GM21529 (cell line): ENCODE data around the gene MTA3.
"Not testable (repeated sequence)": the region's sequence is repeated elsewhere in the genome, so short reads cannot be mapped to it uniquely, and the experiment has no call there.

Source experiments
- ATAC-seq: cut with Tn5 transposase; IDR thresholded peaks from one replicate; pipeline ENCODE4 v1.9.1; 2021; ENCODE audit not compliant: unreplicated experiment

MTA3 gene

GRCh38 chr2:42566837-42567321, 1.6 kb upstream of the MTA3 start:
- ATAC-seq = peak; percentile 52

- ATAC-seq = peak; percentile 3
Measured at GRCh38 chr2:42567364-42567763, 1.1 kb upstream of the MTA3 start.

GRCh38 chr2:42567806-42568400, 529 bp upstream of the MTA3 start:
- peak; percentile 75 for ATAC-seq

- ATAC-seq = no peak
Measured at GRCh38 chr2:42569116-42569711, 782 bp downstream of the MTA3 start.

GRCh38 chr2:42569883-42570282, 1.5 kb downstream of the MTA3 start:
- no peak for ATAC-seq

DNA sequence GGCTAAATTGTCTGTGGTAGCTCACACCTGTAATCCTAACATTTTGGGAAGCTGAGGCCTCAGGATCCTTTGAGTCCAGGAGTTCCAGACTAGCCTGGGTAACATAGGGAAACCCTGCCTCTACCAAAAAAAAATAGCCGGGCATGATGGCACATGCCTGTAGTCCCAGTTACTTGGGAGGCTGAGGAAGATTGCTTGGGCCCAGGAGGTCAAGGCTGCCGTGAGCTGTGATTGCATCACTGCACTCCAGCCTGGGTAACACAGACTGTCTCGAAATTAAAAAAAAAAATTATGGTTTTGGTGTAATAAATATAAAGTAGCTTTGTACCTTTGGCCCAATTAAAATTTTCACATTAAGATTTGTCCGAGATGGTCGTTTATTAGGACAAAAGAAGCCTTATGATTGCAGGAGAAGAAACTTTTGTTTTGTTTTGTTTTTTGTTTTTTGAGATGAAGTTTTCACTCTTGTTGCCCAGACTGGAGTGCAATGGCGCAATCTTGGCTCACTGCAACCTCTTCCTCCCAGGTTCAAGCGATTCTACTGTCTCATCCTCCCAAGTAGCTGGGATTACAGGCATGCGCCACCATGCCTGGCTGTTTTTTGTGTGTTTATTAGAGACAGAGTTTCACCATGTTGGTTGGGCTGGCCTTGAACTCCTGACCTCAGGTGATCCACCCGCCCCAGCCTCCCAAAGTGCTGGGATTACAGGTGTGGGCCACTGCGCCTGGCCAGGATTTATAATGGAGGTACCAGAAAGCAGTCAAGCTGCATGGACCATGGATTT, 4.1 kb downstream of the MTA3 start:
- no peak for ATAC-seq

DNA sequence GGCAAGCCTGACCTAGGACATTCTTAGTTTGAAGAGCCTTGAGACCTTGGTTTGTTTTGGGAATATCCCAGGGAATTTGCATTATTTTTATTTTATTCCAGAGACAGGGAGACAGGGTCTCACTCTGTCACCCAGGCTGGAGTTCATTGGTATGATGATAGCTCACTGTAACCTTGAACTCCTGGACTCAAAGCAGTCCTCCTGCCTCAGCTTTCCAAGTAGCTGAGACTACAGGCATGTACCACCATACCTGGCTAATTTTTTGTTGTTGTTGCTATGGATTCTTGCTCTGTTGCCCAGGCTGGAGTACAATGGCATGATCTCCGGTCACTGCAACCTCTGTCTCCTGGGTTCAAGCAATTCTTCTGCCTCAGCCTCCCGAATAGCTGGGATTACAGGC, 4.8 kb downstream of the MTA3 start:
- no peak for ATAC-seq

- no peak for ATAC-seq
Measured at GRCh38 chr2:42575458-42576064, 7.1 kb downstream of the MTA3 start.

- ATAC-seq = no peak
Measured at GRCh38 chr2:42578621-42579020, 10.2 kb downstream of the MTA3 start.

- no peak for ATAC-seq
Measured at GRCh38 chr2:42581257-42581656, 12.8 kb downstream of the MTA3 start.

DNA sequence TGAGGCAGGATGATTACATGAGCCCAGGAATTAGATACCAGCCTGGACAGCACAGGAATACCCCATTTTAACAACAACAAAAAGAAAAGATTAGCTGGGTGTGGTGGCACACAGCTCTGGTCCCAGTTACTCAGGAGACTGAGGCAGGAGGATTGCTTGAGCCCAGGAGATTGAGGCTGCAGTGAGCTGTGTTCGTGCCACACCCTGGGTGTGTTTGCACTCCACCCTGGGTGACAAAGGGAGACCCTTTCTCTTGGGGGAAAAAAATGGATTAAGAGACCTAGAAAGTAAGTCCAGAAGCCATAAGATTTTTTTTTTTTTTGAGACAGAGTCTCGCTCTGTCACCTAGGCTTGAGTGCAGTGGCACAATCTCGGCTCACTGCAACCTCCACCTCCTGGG, 16.2 kb downstream of the MTA3 start:
- ATAC-seq = not testable (repeated sequence)

DNA sequence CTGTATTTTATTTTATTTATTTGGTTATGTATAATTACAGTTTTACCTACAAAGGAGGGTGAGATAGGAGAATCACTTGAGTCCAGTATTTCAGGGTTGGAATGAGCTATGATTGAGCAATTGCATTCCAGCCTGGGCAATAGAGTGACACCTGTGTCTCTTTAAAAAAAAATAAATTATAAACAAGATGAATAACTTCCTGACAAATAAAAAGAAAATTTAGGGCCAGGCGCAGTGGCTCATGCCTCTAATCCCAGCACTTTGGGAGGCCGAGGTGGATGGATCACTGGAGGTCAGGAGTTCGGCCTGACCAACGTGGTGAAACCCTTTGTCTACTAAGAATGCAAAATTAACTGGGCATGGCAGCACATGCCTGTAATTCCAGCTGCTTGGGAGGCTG, 17.3 kb downstream of the MTA3 start:
- no peak for ATAC-seq

DNA sequence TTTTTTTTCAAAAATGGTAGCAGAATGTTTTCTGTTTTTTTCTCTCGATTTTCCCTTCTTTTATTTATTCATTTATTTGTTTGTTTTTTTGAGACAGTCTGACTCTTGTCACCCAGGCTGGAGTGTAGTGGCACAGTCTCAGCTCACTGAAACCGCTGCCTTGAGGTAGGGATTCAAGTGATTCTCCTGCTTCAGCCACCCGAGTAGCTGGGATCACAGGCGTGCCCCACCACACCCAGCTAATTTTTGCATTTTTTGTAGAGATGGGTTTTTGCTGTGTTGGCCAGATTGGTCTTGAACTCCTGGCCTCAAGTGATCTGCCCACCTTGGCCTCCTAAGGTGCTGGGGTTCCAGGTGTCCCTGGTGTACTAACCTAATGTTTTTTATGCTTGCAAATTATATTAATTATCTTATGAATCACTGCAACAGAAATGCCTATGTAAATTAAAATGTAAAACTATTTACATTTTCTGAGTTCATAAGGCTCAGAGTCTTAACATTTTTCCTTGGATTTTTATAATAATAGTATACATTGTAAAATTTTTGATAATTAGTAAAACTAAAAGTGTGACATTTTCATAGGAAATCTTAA, 19.2 kb downstream of the MTA3 start:
- ATAC-seq = no peak

DNA sequence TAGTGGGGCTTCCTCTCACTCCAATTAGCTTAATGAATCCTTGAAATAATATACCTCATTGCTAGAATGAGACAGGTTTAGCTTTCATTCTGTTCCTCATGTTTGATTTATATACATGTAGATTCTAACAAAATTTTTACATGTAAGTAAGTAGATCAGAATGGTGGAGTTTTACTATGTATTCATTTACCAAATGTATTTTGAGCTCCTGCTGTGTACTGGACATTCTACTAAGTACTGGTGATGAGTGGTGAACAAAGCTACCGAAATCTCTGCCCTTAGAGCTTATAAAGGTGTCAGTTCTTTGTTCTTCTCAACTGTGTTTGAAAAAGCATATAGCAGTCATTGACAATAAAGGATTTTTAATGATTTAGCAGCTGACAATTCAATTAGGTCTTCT, 19.7 kb downstream of the MTA3 start:
- ATAC-seq = no peak

- ATAC-seq = no peak
Measured at GRCh38 chr2:42590176-42590575, 21.7 kb downstream of the MTA3 start.

DNA sequence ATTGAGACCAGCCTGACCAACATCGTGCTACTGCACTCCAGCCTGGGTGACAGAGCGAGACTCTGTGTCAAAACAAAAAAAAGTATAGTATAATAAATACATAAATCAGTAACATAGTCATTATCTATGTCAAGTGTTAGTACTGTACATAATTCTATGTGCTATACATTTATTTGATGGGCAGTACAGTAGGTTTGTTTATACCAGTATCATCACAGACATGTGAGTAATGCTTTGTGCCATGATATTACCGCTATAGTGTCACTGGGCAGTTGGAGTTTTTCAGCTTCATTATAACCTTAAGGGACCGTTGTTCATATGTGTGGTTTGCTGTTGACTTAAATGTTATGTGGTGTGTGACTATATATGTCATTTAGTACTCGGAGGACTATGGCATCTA, 24.9 kb downstream of the MTA3 start:
- ATAC-seq = no peak

DNA sequence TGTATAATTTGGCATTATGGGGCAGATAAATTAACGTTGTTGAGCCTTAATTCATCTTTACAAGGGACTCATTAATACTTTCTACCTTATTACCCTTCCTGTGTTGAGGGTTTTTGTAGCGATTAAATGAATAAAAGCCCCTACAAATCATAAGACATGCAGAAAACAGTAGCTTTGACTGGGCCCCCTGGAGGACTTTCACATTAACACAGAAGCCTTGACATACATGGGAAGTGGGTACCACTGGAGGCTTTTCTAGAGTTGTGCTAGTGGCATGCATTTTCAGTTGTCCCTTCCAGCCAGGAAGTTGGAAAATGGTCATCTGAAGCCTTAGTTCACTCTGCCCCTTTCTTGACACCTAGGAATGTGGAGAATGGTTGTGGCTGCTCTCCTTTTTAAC, 30.2 kb downstream of the MTA3 start:
- ATAC-seq = no peak

DNA sequence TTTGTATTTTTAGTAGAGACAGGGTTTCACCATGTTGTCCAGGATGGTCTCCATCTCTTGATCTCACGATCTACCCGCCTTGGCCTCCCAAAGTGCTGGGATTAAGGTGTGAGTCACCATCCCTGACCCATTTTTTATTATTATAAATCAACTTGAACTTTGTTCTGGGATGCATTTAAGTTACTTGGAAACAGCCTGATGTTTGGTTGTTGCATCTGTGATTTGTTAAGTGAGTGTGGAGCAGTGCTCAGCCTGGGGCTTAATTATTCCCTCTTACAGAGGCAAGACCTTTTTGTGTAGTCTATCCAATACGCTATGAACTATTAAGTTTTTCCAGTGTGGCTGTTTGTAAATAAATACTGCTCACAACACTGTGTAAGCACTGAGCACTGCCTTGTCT, 32.6 kb downstream of the MTA3 start:
- ATAC-seq = no peak

DNA sequence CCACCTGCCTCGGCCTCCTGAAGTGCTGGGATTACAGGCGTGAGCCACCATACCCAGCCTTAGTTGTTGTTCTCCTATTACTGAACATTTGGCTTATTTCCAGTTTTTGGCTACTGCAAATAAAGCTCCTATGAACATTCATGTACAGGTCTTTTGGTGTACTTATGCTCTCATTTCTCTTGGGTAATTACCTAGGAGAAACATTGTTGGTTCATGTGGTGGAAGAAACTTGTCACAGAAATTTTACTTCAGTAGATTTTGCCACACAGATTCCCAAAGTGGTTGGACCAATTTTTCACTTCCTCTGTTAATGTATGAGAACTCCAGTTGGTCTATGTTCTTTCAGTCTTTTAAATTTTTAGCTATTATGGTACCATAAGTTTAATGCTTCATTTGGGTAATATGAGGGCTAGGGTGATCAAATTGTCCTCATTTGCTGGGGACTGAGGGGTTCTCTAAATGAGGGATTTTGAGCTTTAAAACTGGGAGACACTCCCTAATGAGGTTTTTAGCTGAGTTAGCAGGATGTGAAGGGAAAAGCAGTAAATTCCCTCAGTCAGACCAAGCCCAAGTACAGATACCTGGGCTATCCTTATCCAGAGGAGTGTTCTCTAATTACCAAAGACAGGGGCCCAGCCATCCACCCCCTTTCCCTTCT, 33.9 kb downstream of the MTA3 start:
- ATAC-seq = no peak

GRCh38 chr2:42602876-42603219, 34.4 kb downstream of the MTA3 start:
- no peak for ATAC-seq

DNA sequence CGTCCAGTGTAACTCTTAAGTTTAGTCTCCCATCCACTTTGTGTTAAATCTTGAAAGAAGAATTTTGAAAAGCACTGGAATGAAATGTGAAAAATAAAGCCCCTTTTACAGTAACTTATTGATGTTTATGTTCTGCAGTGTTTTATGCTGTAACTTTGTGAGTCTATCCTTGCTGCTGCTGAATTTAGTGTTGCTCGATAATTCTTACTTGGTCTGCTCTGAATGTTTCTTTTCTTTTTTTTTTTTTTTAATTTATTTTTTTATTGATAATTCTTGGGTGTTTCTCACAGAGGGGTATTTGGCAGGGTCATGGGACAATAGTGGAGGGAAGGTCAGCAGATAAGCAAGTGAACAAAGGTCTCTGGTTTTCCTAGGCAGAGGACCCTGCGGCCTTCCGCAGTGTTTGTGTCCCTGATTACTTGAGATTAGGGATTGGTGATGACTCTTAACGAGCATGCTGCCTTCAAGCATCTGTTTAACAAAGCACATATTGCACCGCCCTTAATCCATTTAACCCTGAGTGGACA, 36.0 kb downstream of the MTA3 start:
- ATAC-seq = not testable (repeated sequence)
